HepG2 (cell line): ENCODE results near the gene AUNIP. TPM values are rescaled to one million over a fixed set of nuclear protein-coding genes. Genes with fewer than 3 reads are reported as not detected.

Experiments
- AHR ChIP-seq: IDR thresholded peaks from 2 replicates; pipeline ENCODE4 v1.6.1; 2018; ENCODE audit warnings: missing genetic modification reagents, missing compliant biosample characterization
- ELF4 ChIP-seq: sonication (generic); formaldehyde crosslinking; IDR thresholded peaks from 2 replicates; pipeline ENCODE4 v1.5.0; 2020; ENCODE audit warnings: missing genetic modification reagents, mild to moderate bottlenecking, moderate library complexity, borderline replicate concordance
- GATA4 ChIP-seq: sonication (generic); IDR thresholded peaks from 2 replicates; pipeline ENCODE4 v1.6.1; 2016; ENCODE audit warnings: antibody characterized with exemption, low read depth, borderline replicate concordance
- KMT2A ChIP-seq: sonication (generic); formaldehyde crosslinking; IDR thresholded peaks from 2 replicates; pipeline ENCODE4 v1.4.0; 2020; ENCODE audit warnings: missing genetic modification reagents
- MLLT10 ChIP-seq: sonication (generic); formaldehyde crosslinking; IDR thresholded peaks from 2 replicates; pipeline ENCODE4 v1.4.0; 2020; ENCODE audit warnings: missing genetic modification reagents
- NCOR1 ChIP-seq: fragments of 200-600 bp; sonication (generic); IDR thresholded peaks from 2 replicates; pipeline ENCODE4 v1.7.0; 2017; ENCODE audit warnings: antibody characterized with exemption, low read length, borderline replicate concordance
- NFIB ChIP-seq: sonication (generic); formaldehyde crosslinking; IDR thresholded peaks from 2 replicates; pipeline ENCODE4 v1.9.0; 2021; ENCODE audit warnings: missing genetic modification reagents, mild to moderate bottlenecking, borderline replicate concordance
- NR2F2 ChIP-seq: IDR thresholded peaks from 2 replicates; pipeline ENCODE4 v1.6.1; 2012; ENCODE audit warnings: low read depth, inconsistent platforms, borderline replicate concordance
- PRDM4 ChIP-seq: sonication (generic); formaldehyde crosslinking; IDR thresholded peaks from 2 replicates; pipeline ENCODE4 v1.9.0; 2021; ENCODE audit warnings: missing genetic modification reagents, borderline replicate concordance
- RELA ChIP-seq: sonication (generic); formaldehyde crosslinking; IDR thresholded peaks from 2 replicates; pipeline ENCODE4 v1.4.0; 2020; ENCODE audit warnings: missing genetic modification reagents
- SNAPC2 ChIP-seq: sonication (generic); formaldehyde crosslinking; IDR thresholded peaks from 2 replicates; pipeline ENCODE4 v1.8.1; 2022; ENCODE audit warnings: mild to moderate bottlenecking, missing genetic modification reagents
- ZBTB43 ChIP-seq: sonication (generic); formaldehyde crosslinking; conservative IDR thresholded peaks from 2 replicates; pipeline ENCODE4 v1.4.0; 2020; ENCODE audit warnings: missing genetic modification reagents
- ZC3H13 ChIP-seq: sonication (generic); formaldehyde crosslinking; IDR thresholded peaks from 2 replicates; pipeline ENCODE4 v1.8.1; 2023; ENCODE audit warnings: mild to moderate bottlenecking, missing genetic modification reagents, moderate library complexity
- ZNF18 ChIP-seq: sonication (generic); formaldehyde crosslinking; IDR thresholded peaks from 2 replicates; pipeline ENCODE4 v1.8.0; 2022; ENCODE audit warnings: mild to moderate bottlenecking, missing genetic modification reagents; ENCODE audit not compliant: insufficient replicate concordance
- ZNF343 ChIP-seq: sonication (generic); formaldehyde crosslinking; IDR thresholded peaks from 2 replicates; pipeline ENCODE4 v1.4.0; 2020; ENCODE audit warnings: mild to moderate bottlenecking, missing genetic modification reagents
- ZNF597 ChIP-seq: sonication (generic); formaldehyde crosslinking; IDR thresholded peaks from 2 replicates; pipeline ENCODE4 v1.5.0; 2020; ENCODE audit warnings: missing genetic modification reagents
- ZNF614 ChIP-seq: IDR thresholded peaks from 2 replicates; pipeline ENCODE4 v1.6.1; 2018; ENCODE audit warnings: missing biosample characterization, missing genetic modification reagents, inconsistent platforms, borderline replicate concordance
- ZNF660 ChIP-seq: sonication (generic); formaldehyde crosslinking; IDR thresholded peaks from 2 replicates; pipeline ENCODE4 v1.5.1; 2020; ENCODE audit warnings: mild to moderate bottlenecking, low read depth, missing genetic modification reagents, borderline replicate concordance
- ZXDC ChIP-seq: sonication (generic); formaldehyde crosslinking; IDR thresholded peaks from 2 replicates; pipeline ENCODE4 v1.5.0; 2020; ENCODE audit warnings: mild to moderate bottlenecking, missing genetic modification reagents
- polyA plus RNA-seq, 8 experiments: library from polyadenylated mRNA; depleted of rRNA in 3 of 8; stranded (reverse) in 7 of 8; unstranded in 1 of 8; fragments of >200 nt; fragmentation: Illumina TruSeq in 4 of 8; extraction: Trizol in 4 of 8; gene quantifications; 2 replicates each; pipeline versions ENCODE4 v1.2.1 to v1.2.3, GENCODE V29; 2011 to 2016; ENCODE audit warnings: low read depth in 4 of 8, missing spikeins in 1 of 8, mixed read lengths in 1 of 8; ENCODE audit not compliant: insufficient read depth in 1 of 8
- total RNA-seq, 5 experiments: library from RNA; depleted of rRNA; stranded (reverse); fragments of >200 nt; fragmentation: Illumina TruSeq; extraction: Trizol; gene quantifications; 2 replicates each; pipeline ENCODE4 v1.2.3, GENCODE V29; 2016; ENCODE audit warnings: low read depth in 1 of 5

The AUNIP gene
- total and polyA plus RNA-seq, 2 of the 13 experiments (the other 11 are each of a cell fraction or from before 2014, with no cell fraction given) = 3.8 to 12.3 TPM

- TF ChIP-seq PRDM4 (CRISPR knock-in tag) = no peak
- TF ChIP-seq ZXDC (CRISPR knock-in tag) = peak; percentile 21; the same call in 1 of the 2 replicates
- TF ChIP-seq SNAPC2 (CRISPR knock-in tag) = no peak
- TF ChIP-seq KMT2A (CRISPR knock-in tag) = peak; percentile 64; the same call in 1 of the 2 replicates
- no peak for TF ChIP-seq ZNF597
- TF ChIP-seq NR2F2 = no peak
- TF ChIP-seq GATA4 = 0 out of 2 replicates have a peak, but pooled peaks have one; percentile 20
- no peak for TF ChIP-seq MLLT10 (CRISPR knock-in tag)
- TF ChIP-seq ELF4 (CRISPR knock-in tag) = peak; percentile 46; the same call in 1 of the 2 replicates
- no peak for TF ChIP-seq RELA
- TF ChIP-seq AHR (CRISPR knock-in tag) = peak; percentile 42; the same call in 1 of the 2 replicates
- no peak; the same call in 1 of the 2 replicates for TF ChIP-seq NCOR1
- no peak for TF ChIP-seq ZNF614 (CRISPR knock-in tag)
- TF ChIP-seq ZNF343 (CRISPR knock-in tag) = peak; percentile 45; the same call in 1 of the 2 replicates
- peak; percentile 93 for TF ChIP-seq ZC3H13 (CRISPR knock-in tag)
- peak; percentile 12 for TF ChIP-seq ZNF18 (CRISPR knock-in tag)
- no peak for TF ChIP-seq NFIB (CRISPR knock-in tag)
- no peak for TF ChIP-seq ZNF660 (CRISPR knock-in tag)
- peak; percentile 41; the same call in 1 of the 2 replicates for TF ChIP-seq ZBTB43
Measured at GRCh38 chr1:25819491-25820246, 39.6 kb downstream of the AUNIP start, which contains the start of gene MTFR1L (continued).
